LNCAP (cell line): ENCODE measurements around the gene EFHC1.

ENCODE experiments used
- CTCF ChIP-seq: fragments of 450-650 bp; IDR thresholded peaks from 2 replicates; pipeline ENCODE4 v1.5.1; 2017; ENCODE audit warnings: mild to moderate bottlenecking

Gene EFHC1

GRCh38 chr6:52536424-52536916 is 116.3 kb downstream of the EFHC1 start:
- no peak for TF ChIP-seq CTCF

GRCh38 chr6:52537001-52537753 is 117.0 kb downstream of the EFHC1 start:
- TF ChIP-seq CTCF = no peak

- no peak for TF ChIP-seq CTCF
Observed at GRCh38 chr6:52538252-52538900, 118.2 kb downstream of the EFHC1 start.

GRCh38 chr6:52538901-52539354 is 118.8 kb downstream of the EFHC1 start:
- TF ChIP-seq CTCF = no peak

- TF ChIP-seq CTCF = no peak
Observed at GRCh38 chr6:52539607-52540006, 119.5 kb downstream of the EFHC1 start.

- no peak for TF ChIP-seq CTCF
Observed at GRCh38 chr6:52540286-52540902, 120.3 kb downstream of the EFHC1 start.

GRCh38 chr6:52541135-52541534 is 121.0 kb downstream of the EFHC1 start:
- no peak for TF ChIP-seq CTCF
